Left ventricle myocardium inferior (tissue), 1 donor: ENCODE data around the gene CFDP1. TPM values are rescaled to one million over a fixed set of nuclear protein-coding genes. Genes with fewer than 3 reads are reported as not detected.

ENCODE experiments used
- DNase-seq: peaks from one replicate; pipeline ENCODE4 v3.0.0-alpha.2; 2020
- H3K27ac ChIP-seq: fragments of 200-600 bp; replicated peaks from 2 replicates; pipeline ENCODE4 v1.8.0; 2021
- H3K27me3 ChIP-seq: fragments of 200-600 bp; 2 replicates; pipeline ENCODE4 v1.8.0; 2021; ENCODE audit warnings: low read depth
- H3K36me3 ChIP-seq: fragments of 200-600 bp; 2 replicates; pipeline ENCODE4 v1.8.0; 2021
- H3K4me1 ChIP-seq: fragments of 200-600 bp; 2 replicates; pipeline ENCODE4 v1.8.0; 2021
- H3K4me3 ChIP-seq: fragments of 200-600 bp; 2 replicates; pipeline ENCODE4 v1.8.0; 2021; ENCODE audit warnings: mild to moderate bottlenecking, moderate library complexity
- H3K9me3 ChIP-seq: fragments of 200-600 bp; replicated peaks from 2 replicates; pipeline ENCODE4 v1.8.0; 2021
- intact Hi-C: fragments of 100-400 bp; cut with micrococcal nuclease; formaldehyde crosslinking; loops from one replicate; pipeline ENCODE4 v1.11.0; 2022
- total RNA-seq: library from RNA; stranded (reverse); fragmentation: NEBNext Ultra II Directional; extraction: Animal tissue kit (Norgen Biotek cat#: 25700); gene quantifications from one replicate; pipeline ENCODE4 v1.2.1, GENCODE V29; 2021
- TF ChIP-seq, protein P1 (sequence below): fragments of 200-600 bp; IDR thresholded peaks from 2 replicates; pipeline ENCODE4 v1.8.0; 2021; ENCODE audit warnings: antibody characterized with exemption, mild to moderate bottlenecking, borderline replicate concordance
- donor health status: DM: no; HTN: yes; CAD: no; lungs with severe emphysema.

CFDP1 gene
- total RNA-seq, 1 donor from 2014 or later, result 24.9 TPM

DNA sequence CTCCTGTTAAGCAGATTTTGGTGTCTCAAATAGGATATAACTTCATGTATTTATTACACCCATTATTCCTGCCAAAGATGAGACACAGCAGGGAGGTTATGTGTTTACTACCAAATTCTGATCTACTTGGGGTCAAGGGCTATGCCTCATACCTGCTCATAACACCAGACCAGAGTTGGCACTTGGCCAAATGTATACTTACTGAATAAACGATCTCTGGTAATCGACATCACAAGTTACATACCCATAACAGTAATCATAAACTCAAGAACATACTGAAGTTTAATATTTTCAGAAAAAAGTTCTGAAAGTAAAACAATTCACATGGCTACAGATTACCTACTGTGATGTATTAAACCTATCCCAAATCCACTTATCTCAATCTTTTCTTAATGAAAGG is 28.3 kb upstream of the CFDP1 start:
- intact Hi-C loops, result no loop called here
- H3K36me3 ChIP-seq, result no peaks in the 10 kb centered on the region
- H3K4me1 ChIP-seq, result peaks cover 60% of the 10 kb centered on the region
- no peaks in the 10 kb centered on the region for H3K9me3 ChIP-seq
- H3K27me3 ChIP-seq, result no peaks in the 10 kb centered on the region
- TF ChIP-seq, protein P1, sequence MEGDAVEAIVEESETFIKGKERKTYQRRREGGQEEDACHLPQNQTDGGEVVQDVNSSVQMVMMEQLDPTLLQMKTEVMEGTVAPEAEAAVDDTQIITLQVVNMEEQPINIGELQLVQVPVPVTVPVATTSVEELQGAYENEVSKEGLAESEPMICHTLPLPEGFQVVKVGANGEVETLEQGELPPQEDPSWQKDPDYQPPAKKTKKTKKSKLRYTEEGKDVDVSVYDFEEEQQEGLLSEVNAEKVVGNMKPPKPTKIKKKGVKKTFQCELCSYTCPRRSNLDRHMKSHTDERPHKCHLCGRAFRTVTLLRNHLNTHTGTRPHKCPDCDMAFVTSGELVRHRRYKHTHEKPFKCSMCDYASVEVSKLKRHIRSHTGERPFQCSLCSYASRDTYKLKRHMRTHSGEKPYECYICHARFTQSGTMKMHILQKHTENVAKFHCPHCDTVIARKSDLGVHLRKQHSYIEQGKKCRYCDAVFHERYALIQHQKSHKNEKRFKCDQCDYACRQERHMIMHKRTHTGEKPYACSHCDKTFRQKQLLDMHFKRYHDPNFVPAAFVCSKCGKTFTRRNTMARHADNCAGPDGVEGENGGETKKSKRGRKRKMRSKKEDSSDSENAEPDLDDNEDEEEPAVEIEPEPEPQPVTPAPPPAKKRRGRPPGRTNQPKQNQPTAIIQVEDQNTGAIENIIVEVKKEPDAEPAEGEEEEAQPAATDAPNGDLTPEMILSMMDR, result no peak
- no peak for DNase-seq
- no peak overlapping the region for H3K4me3 ChIP-seq
- H3K27ac ChIP-seq, result no peak overlapping the region

DNA sequence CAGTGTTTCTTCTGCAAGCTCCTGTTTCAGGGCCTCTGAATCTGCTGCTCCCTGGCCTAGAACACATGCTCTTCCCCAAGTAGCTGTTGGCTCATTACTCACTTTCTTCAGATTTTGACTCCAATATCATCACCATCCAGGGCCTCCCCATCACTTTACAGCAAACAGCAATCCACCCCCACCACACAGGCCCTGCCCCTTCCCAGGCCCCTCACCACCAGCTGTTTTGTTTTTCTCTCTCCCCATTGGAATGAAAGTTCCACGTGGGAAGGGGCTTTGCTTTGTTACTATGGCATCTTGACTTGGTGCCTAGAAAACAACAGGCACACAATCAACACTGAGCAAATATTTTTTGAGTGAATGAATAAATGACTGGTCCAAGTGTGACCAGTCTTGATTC is 27.1 kb upstream of the CFDP1 start:
- Histone ChIP-seq H3K27ac (no peak overlapping the region), H3K4me1 (peaks cover 71% of the 10 kb centered on the region), H3K27me3 (no peaks in the 10 kb centered on the region), H3K36me3 (no peaks in the 10 kb centered on the region), H3K9me3 (no peaks in the 10 kb centered on the region), H3K4me3 (no peak overlapping the region)
- intact Hi-C loops, result no loop called here
- TF ChIP-seq, protein P1, result no peak
- DNase-seq, result no peak

DNA sequence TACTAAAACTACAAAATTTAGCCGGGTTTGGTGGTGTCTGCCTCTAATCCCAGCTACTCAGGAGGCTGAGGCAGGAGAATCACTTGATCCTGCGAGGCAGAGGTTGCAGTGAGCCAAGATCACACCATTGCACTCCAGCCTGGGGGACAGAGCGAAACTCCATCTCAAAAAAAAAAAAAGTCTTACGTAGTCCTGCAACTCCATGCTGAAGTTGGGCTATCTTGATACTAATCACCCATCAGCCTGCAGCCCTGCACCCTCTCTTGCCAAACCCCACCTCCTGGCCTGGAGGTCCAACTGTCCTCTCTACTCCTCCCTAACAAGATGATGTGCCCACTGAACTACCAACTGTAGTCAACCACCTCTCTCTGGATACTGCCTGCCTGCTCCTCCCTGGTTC is 26.4 kb upstream of the CFDP1 start:
- Histone ChIP-seq H3K9me3 (no peaks in the 10 kb centered on the region), H3K4me1 (peaks cover 76% of the 10 kb centered on the region), H3K36me3 (no peaks in the 10 kb centered on the region), H3K27me3 (no peaks in the 10 kb centered on the region), H3K4me3 (no peak overlapping the region), H3K27ac (no peak overlapping the region)
- TF ChIP-seq, protein P1, result no peak
- intact Hi-C loops, result no loop called here
- DNase-seq, result no peak

DNA sequence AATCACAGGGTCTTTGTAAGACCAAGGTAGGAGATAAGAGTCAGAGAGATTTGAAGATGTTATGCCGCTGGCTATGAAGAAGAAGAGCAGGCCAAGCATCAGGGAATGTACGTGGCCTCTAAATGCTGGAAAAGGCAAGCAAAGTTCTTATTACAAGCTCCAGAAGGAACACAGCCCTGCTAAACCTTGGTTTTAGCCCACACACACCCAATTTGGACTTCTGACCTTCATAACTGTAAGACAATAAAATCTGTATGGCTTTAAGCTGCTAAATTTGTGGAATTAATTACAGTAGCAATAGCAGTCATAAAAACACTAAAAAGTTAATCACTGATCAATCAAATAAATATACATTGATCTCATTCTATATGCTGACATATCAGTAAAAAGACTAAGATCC is 25.1 kb upstream of the CFDP1 start:
- DNase-seq, result no peak
- Histone ChIP-seq H3K27ac (no peak overlapping the region), H3K27me3 (no peaks in the 10 kb centered on the region), H3K4me3 (no peak overlapping the region), H3K9me3 (no peaks in the 10 kb centered on the region), H3K4me1 (peaks cover 75% of the 10 kb centered on the region), H3K36me3 (no peaks in the 10 kb centered on the region)
- intact Hi-C loops, result no loop called here
- TF ChIP-seq, protein P1, result no peak

DNA sequence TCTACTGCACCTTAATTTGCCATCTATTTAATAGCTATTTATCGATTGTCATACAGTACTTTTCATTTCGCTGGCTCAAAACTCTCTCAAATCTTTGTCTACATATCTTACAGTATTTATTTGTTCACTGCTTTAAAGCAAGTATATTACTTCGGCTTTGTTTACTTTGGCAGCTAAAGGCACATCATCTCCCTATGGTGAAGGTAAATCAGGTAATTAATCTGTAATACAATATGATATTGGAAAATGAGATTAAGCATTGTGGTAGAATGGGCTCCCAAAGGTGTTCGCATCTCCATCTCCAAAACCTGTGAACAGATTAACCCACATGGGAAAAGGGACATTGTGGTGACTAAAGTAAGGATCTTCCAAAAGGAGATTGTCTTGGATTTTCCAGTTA is 24.7 kb upstream of the CFDP1 start:
- H3K4me3 ChIP-seq, result no peak overlapping the region
- no peaks in the 10 kb centered on the region for H3K9me3 ChIP-seq
- TF ChIP-seq, protein P1, result no peak
- no peaks in the 10 kb centered on the region for H3K36me3 ChIP-seq
- H3K27ac ChIP-seq, result no peak overlapping the region
- no peak for DNase-seq
- peaks cover 76% of the 10 kb centered on the region for H3K4me1 ChIP-seq
- intact Hi-C loops, result no loop called here
- no peaks in the 10 kb centered on the region for H3K27me3 ChIP-seq
